Mesendoderm (in vitro differentiated cells): ENCODE measurements around the gene DKC1.
A peak's percentile ranks its signal among the peaks of the same experiment; 100 is the strongest.

Source experiments
- DNase-seq: peaks from one replicate; pipeline ENCODE4 v3.0.0; 2013
- H2AK5ac ChIP-seq: 2 replicates; pipeline ENCODE4 v1.6.1; 2013; ENCODE audit warnings: low read length, inconsistent platforms
- H2BK120ac ChIP-seq: 2 replicates; pipeline ENCODE4 v1.6.1; 2013; ENCODE audit warnings: low read depth, mild to moderate bottlenecking, low read length, moderate library complexity, mixed read lengths
- H2BK15ac ChIP-seq: replicated peaks from 2 replicates; pipeline ENCODE4 v1.6.1; 2013; ENCODE audit warnings: low read depth, mild to moderate bottlenecking, moderate library complexity
- H2BK5ac ChIP-seq: 2 replicates; pipeline ENCODE4 v1.6.1; 2013; ENCODE audit warnings: low read length, inconsistent platforms
- H3K18ac ChIP-seq: 2 replicates; pipeline ENCODE4 v1.6.1; 2013; ENCODE audit warnings: mild to moderate bottlenecking, low read length, mixed read lengths
- H3K23ac ChIP-seq: one replicate; pipeline ENCODE4 v1.6.1; 2013; ENCODE audit warnings: low read length
- H3K27ac ChIP-seq: 2 replicates; pipeline ENCODE4 v1.5.1; 2013; ENCODE audit warnings: low read depth, mild to moderate bottlenecking, inconsistent platforms, low read length, moderate library complexity
- H3K27me3 ChIP-seq: 2 replicates; pipeline ENCODE4 v1.6.1; 2013; ENCODE audit warnings: low read length, control low read depth, mild to moderate bottlenecking, inconsistent platforms; ENCODE audit not compliant: insufficient read depth, poor library complexity
- H3K36me3 ChIP-seq: 2 replicates; pipeline ENCODE4 v1.6.1; 2013; ENCODE audit warnings: low read length, inconsistent platforms; ENCODE audit not compliant: control insufficient read depth, insufficient read depth
- H3K4ac ChIP-seq: one replicate; pipeline ENCODE4 v1.6.1; 2013; ENCODE audit warnings: low read depth, mild to moderate bottlenecking, low read length, moderate library complexity
- H3K4me1 ChIP-seq: 2 replicates; pipeline ENCODE4 v1.6.1; 2013; ENCODE audit warnings: low read depth, low read length, inconsistent platforms; ENCODE audit not compliant: control insufficient read depth
- H3K4me2 ChIP-seq: 2 replicates; pipeline ENCODE4 v1.6.1; 2013; ENCODE audit warnings: low read length
- H3K4me3 ChIP-seq: 2 replicates; pipeline ENCODE4 v1.5.1; 2013; ENCODE audit warnings: mild to moderate bottlenecking, low read length
- H3K56ac ChIP-seq: one replicate; pipeline ENCODE4 v1.6.1; 2013; ENCODE audit warnings: low read length
- H3K79me1 ChIP-seq: 2 replicates; pipeline ENCODE4 v1.6.1; 2013; ENCODE audit warnings: low read length, inconsistent platforms
- H3K79me2 ChIP-seq: 2 replicates; pipeline ENCODE4 v1.6.1; 2013; ENCODE audit warnings: mild to moderate bottlenecking, low read length; ENCODE audit not compliant: control insufficient read depth, insufficient read depth
- H3K9ac ChIP-seq: 2 replicates; pipeline ENCODE4 v1.6.1; 2013; ENCODE audit warnings: low read length, inconsistent platforms
- H4K5ac ChIP-seq: one replicate; pipeline ENCODE4 v1.6.1; 2013; ENCODE audit warnings: low read length
- H4K8ac ChIP-seq: one replicate; pipeline ENCODE4 v1.6.1; 2013; ENCODE audit warnings: low read depth, mild to moderate bottlenecking, control low read depth, low read length, moderate library complexity
- WGBS: extraction: QIAGEN DNeasy Blood & Tissue Kit; methylation state at CpG from one replicate; pipeline ENCODE4 v1.1.7; 2013; ENCODE audit warnings: low lambda C conversion rate, missing lambda C conversion rate; ENCODE audit not compliant: insufficient coverage; ENCODE audit errors: extremely low coverage; 5-methylcytosine and 5-hydroxymethylcytosine counted together

DKC1 gene

DNA sequence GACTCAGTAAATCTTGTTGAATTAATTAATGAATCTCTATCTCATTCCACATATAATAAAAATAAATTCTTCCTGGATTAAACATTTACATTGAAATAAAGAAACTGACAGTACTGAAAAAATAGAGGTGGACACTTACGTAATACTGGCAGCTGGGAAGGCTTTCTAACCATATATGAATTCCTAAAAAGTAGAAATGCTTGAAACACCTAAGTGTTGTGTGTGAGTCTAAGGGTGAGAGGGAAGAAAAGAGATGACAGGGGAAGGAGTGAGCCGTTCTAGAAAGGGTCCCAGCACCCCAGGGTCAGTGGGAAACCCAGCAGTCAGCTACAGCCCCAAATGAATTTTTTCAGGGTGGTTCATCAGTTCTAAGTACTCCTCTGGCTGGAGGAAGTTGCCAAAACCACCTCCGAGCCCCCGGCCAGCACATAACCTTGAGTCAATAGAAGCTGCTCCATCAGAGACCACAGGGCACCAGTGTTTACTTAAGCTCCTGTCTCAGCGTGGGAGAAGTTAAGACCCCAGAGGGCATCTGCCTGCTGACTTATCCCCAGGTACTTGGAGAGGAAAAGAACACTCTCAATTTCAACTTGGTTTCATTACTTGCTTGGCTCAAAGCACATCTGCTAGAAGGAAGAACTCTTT, 30.1 kb upstream of the DKC1 start:
- WGBS, result no CpG with 5 or more reads among the region's 5 CpGs
- no peaks in the 10 kb centered on the region for H3K79me1 ChIP-seq
- no peak overlapping the region for H2BK5ac ChIP-seq
- H3K4ac ChIP-seq, result no peak overlapping the region
- no peak overlapping the region for H3K23ac ChIP-seq
- H2BK15ac ChIP-seq, result no peak overlapping the region
- H3K4me1 ChIP-seq, result no peaks in the 10 kb centered on the region
- no peaks in the 10 kb centered on the region for H3K27me3 ChIP-seq
- no peaks in the 10 kb centered on the region for H3K79me2 ChIP-seq
- no peak overlapping the region for H4K5ac ChIP-seq
- DNase-seq, result peak; percentile 18
- H3K18ac ChIP-seq, result no peak overlapping the region
- H3K56ac ChIP-seq, result no peak overlapping the region
- no peak overlapping the region for H2BK120ac ChIP-seq
- no peak overlapping the region for H3K9ac ChIP-seq
- H2AK5ac ChIP-seq, result no peak overlapping the region
- no peak overlapping the region for H3K27ac ChIP-seq
- H3K4me3 ChIP-seq, result no peak overlapping the region
- H4K8ac ChIP-seq, result no peak overlapping the region
- no peak overlapping the region for H3K4me2 ChIP-seq
- no peaks in the 10 kb centered on the region for H3K36me3 ChIP-seq

DNA sequence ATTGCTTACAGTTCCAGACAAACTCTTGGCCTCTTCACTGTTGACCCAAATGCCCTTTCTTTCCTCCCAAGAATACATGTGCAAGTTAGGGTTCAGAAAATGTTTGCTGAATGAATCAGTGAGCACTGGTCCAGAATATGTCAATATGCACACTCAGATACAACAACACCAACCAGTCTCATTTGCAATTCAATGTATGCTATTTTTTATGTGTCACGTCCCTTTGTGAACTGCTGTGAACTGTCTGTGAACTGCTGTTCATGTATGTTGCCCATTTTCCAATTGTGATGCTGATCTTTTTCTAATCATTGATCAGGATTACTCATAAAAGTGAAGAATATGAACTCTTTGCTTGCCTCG, 29.6 kb upstream of the DKC1 start:
- DNase-seq, result no peak
- no peak overlapping the region for H3K23ac ChIP-seq

DNA sequence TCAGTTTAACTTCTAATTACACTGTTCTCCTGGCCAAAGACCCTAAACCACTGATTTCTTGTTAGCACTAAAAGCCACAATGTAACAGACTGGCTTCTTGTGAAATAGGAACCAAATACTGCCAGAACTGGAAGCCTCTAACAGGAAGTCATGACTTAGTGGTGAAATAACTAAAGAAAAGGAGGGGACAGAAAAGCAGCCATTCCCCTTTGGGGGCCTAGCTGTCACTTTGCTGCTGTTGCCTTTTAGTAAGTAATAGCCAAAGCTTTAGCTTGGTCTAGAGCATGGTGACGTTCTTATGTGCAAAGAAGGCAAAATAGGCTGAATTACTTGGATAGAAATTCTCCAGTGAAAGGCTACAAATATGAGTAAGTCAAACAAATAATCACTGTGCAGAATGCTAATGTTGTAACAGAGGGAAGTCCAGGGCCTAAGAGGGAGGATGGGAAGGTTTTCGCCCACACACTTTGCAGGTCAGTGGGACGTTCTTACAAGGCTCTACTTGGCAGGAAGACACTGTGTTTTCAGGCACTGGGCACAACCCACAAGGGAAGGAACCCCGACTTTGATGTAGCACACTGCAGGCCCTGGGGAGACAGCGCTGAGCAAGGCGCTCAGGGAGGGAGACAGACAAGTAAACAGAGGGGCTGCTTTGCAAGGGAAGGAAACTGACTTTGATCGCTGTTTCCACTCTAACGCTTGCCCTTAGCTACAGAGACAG, 28.4 kb upstream of the DKC1 start:
- Histone ChIP-seq H3K4me2 (no peak overlapping the region), H3K56ac (no peak overlapping the region), H2AK5ac (no peak overlapping the region), H3K27ac (no peak overlapping the region), H2BK15ac (no peak overlapping the region), H3K4me3 (no peak overlapping the region), H3K79me1 (no peaks in the 10 kb centered on the region), H3K4ac (no peak overlapping the region), H3K4me1 (no peaks in the 10 kb centered on the region), H4K5ac (no peak overlapping the region), H3K9ac (no peak overlapping the region), H3K27me3 (no peaks in the 10 kb centered on the region), H4K8ac (no peak overlapping the region), H2BK5ac (no peak overlapping the region), H3K18ac (no peak overlapping the region), H3K79me2 (no peaks in the 10 kb centered on the region), H3K36me3 (no peaks in the 10 kb centered on the region), H3K23ac (no peak overlapping the region), H2BK120ac (no peak overlapping the region)
- WGBS, result no CpG with 5 or more reads among the region's 8 CpGs
- DNase-seq, result no peak

More for the DNA sequence above, 29.6 kb upstream of the DKC1 start:
- Histone ChIP-seq H3K56ac (no peak overlapping the region), H3K18ac (no peak overlapping the region), H3K4ac (no peak overlapping the region), H2BK15ac (no peak overlapping the region), H4K5ac (no peak overlapping the region), H3K4me3 (no peak overlapping the region), H3K79me2 (no peaks in the 10 kb centered on the region), H2BK5ac (no peak overlapping the region), H2BK120ac (no peak overlapping the region), H3K4me1 (no peaks in the 10 kb centered on the region), H3K9ac (no peak overlapping the region), H4K8ac (no peak overlapping the region), H3K27ac (no peak overlapping the region), H3K36me3 (no peaks in the 10 kb centered on the region), H3K79me1 (no peaks in the 10 kb centered on the region), H3K4me2 (no peak overlapping the region), H3K27me3 (no peaks in the 10 kb centered on the region), H2AK5ac (no peak overlapping the region)
- WGBS, result no CpG with 5 or more reads among the region's 2 CpGs

DNA sequence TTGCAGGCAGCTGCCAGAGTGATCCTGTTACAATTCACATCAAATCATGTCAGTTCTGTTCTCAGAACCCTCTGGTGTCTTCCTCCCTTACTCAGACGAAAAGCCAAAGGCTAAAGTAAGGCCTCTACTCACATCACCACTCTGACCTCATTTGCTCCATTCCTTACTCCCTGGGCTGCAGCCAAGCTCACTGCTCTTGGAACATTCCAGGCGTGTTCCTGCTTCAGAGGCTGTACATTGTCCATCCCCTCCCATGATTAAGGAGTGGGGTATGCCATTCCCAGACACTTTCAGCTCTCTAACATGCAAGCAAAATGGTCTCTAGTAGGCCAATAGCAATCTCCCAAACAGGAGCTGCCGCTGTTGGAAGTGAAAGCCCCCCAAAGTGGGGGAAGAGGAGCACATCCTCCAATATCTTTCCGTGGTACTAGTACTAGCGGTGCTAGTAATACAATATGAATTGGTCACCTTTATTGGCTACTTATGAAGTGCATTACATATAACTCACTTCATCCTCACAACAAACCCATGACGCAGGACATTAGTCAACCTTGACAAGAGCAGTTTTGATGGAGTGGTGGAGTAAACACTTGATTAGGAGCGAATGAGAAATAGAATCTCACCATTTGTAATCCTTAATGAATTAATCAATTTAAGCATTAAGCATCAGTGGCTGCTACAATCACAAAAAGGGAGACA, 26.8 kb upstream of the DKC1 start:
- H3K4me1 ChIP-seq, result no peaks in the 10 kb centered on the region
- H2AK5ac ChIP-seq, result no peak overlapping the region
- H3K9ac ChIP-seq, result no peak overlapping the region
- no peak overlapping the region for H3K4ac ChIP-seq
- no peak overlapping the region for H2BK120ac ChIP-seq
- H3K36me3 ChIP-seq, result no peaks in the 10 kb centered on the region
- no peak overlapping the region for H3K4me2 ChIP-seq
- no peak overlapping the region for H3K4me3 ChIP-seq
- no peak overlapping the region for H2BK15ac ChIP-seq
- no peak overlapping the region for H3K27ac ChIP-seq
- H4K8ac ChIP-seq, result no peak overlapping the region
- no peaks in the 10 kb centered on the region for H3K79me1 ChIP-seq
- H4K5ac ChIP-seq, result no peak overlapping the region
- H3K27me3 ChIP-seq, result no peaks in the 10 kb centered on the region
- no peak overlapping the region for H2BK5ac ChIP-seq
- no peak for DNase-seq
- H3K18ac ChIP-seq, result no peak overlapping the region
- no peaks in the 10 kb centered on the region for H3K79me2 ChIP-seq
- no CpG with 5 or more reads among the region's 7 CpGs for WGBS
- no peak overlapping the region for H3K23ac ChIP-seq
- no peak overlapping the region for H3K56ac ChIP-seq

DNA sequence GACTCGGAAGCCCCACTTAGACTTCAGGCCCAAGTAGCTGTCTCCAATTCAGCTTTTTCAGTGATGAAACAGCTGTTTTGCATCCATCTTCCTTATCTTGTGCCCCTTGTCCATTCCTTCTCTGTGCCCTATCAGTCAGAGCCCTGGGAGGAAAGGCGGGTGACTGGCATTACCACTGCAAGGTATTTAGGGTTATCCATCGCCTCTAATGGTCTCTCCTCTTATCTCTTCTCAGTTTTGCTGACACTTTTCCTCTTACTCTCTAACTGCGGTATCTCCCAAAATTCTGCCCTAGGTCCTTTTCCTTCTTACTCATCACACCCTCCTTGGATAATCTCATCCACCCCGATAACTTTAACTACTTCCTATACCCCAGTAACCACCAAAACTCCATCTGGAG, 25.5 kb upstream of the DKC1 start:
- Histone ChIP-seq H4K8ac (no peak overlapping the region), H3K27ac (no peak overlapping the region), H3K18ac (no peak overlapping the region), H3K9ac (no peak overlapping the region), H3K79me2 (no peaks in the 10 kb centered on the region), H4K5ac (no peak overlapping the region), H2AK5ac (no peak overlapping the region), H2BK15ac (no peak overlapping the region), H2BK120ac (no peak overlapping the region), H3K4me3 (no peak overlapping the region), H3K4me2 (no peak overlapping the region), H3K23ac (no peak overlapping the region), H3K56ac (no peak overlapping the region), H3K79me1 (no peaks in the 10 kb centered on the region), H3K4ac (no peak overlapping the region), H3K4me1 (no peaks in the 10 kb centered on the region), H3K27me3 (no peaks in the 10 kb centered on the region), H3K36me3 (no peaks in the 10 kb centered on the region), H2BK5ac (no peak overlapping the region)
- 100% methylated on average over 1 of the region's 5 CpGs for WGBS
- no peak for DNase-seq
